K562 (cell line): Measurements from ENCODE around the gene ATG13. TPM values are rescaled to one million over a fixed set of nuclear protein-coding genes. Genes with fewer than 3 reads are reported as not detected.

Experiments
- ATAC-seq: fragments of 200-7000 bp; cut with Tn5 transposase; 3 replicates; pipeline ENCODE4 v1.9.1; 2020; ENCODE audit warnings: moderate library complexity
- BruUV-seq: library from RNA; stranded (reverse); fragments of 400-500 nt; replicated peaks from 2 replicates; lab custom pipeline; 2021; lab: Mats Ljungman, UMichigan
- CTCF ChIA-PET: fragments of 300-600 bp; formaldehyde crosslinking; extraction: SDS; loops from one replicate; lab custom pipeline; 2021; ENCODE audit warnings: low intra/inter-chr PET ratio; lab: Yijun Ruan, JAX
- POLR2A ChIA-PET: fragments of 300-600, 350-650 bp; sonication (Branson Sonifier 250); formaldehyde crosslinking; extraction: SDS; loops from one replicate; lab custom pipeline; 2021; ENCODE audit warnings: antibody characterized with exemption, inconsistent platforms; lab: Yijun Ruan, JAX
- DNase-seq, 4 experiments: peaks; one replicate each; pipeline versions ENCODE4 v3.0.0 to v3.0.0-alpha.2; 2011 to 2018; ENCODE audit warnings: low spot score in 3 of 4, mixed read lengths in 3 of 4; ENCODE audit errors: extremely low read depth in 1 of 4
- FAIRE-seq: peaks from 2 replicates; lab custom pipeline; 2011; peaks lifted over from hg19 to GRCh38; lab: Jason Lieb, UNC
- H2AFZ ChIP-seq: 2 replicates; pipeline ENCODE4 v1.6.0; 2011; ENCODE audit warnings: low read depth, low read length, control low read depth, inconsistent platforms
- H3K27ac ChIP-seq: fragments of 200-600 bp; 3 replicates; pipeline ENCODE4 v1.8.0; 2011; ENCODE audit warnings: low read depth, mild to moderate bottlenecking, control low read depth, inconsistent platforms, low read length, moderate library complexity, mixed read lengths; ENCODE audit errors: extremely low read depth
- H3K27me3 ChIP-seq, 2 experiments: fragments of 300-600 bp in 1 of 2; 2 replicates in 1 of 2; 3 replicates in 1 of 2; pipeline versions ENCODE4 v1.6.0 to v1.8.0; 2011; ENCODE audit warnings: inconsistent platforms in 2 of 2, low read length in 2 of 2, mild to moderate bottlenecking in 1 of 2, mixed read lengths in 1 of 2, moderate library complexity in 1 of 2; ENCODE audit not compliant: control insufficient read depth in 2 of 2, insufficient read depth in 2 of 2
- H3K36me3 ChIP-seq: fragments of 300-600 bp; 3 replicates; pipeline ENCODE4 v1.8.0; 2011; ENCODE audit warnings: mild to moderate bottlenecking, low read length, inconsistent platforms; ENCODE audit not compliant: control insufficient read depth, insufficient read depth
- H3K4me1 ChIP-seq, 2 experiments: fragments of 200-600 bp in 1 of 2; replicated peaks in 1 of 2; 2 replicates in 1 of 2; 3 replicates in 1 of 2; pipeline versions ENCODE4 v1.5.1 to v1.8.0; 2011; ENCODE audit warnings: inconsistent platforms in 2 of 2, low read length in 2 of 2, mild to moderate bottlenecking in 1 of 2, mixed read lengths in 1 of 2, moderate library complexity in 1 of 2; ENCODE audit not compliant: control insufficient read depth in 2 of 2, insufficient read depth in 2 of 2
- H3K4me2 ChIP-seq: 2 replicates; pipeline ENCODE4 v1.6.1; 2011; ENCODE audit warnings: low read length, control low read depth, inconsistent platforms, mixed read lengths; ENCODE audit not compliant: insufficient read depth
- H3K4me3 ChIP-seq: fragments of 200-600 bp; sonication (generic), shearing (Covaris generic); 2 replicates; pipeline ENCODE4 v1.5.1; 2016; ENCODE audit warnings: control low read depth, inconsistent platforms
- H3K79me2 ChIP-seq: fragments of 200-600 bp; 3 replicates; pipeline ENCODE4 v1.8.0; 2011; ENCODE audit warnings: low read length, inconsistent platforms; ENCODE audit not compliant: control insufficient read depth, insufficient read depth
- H3K9ac ChIP-seq, 2 experiments: 2 replicates each; pipeline versions ENCODE4 v1.6.0 to v1.6.1; 2011; ENCODE audit warnings: low read depth in 2 of 2, low read length in 2 of 2, control low read depth in 1 of 2, inconsistent platforms in 1 of 2, mild to moderate bottlenecking in 1 of 2, mixed read lengths in 1 of 2; ENCODE audit not compliant: insufficient read depth in 1 of 2
- H3K9me1 ChIP-seq: one replicate; pipeline ENCODE4 v1.6.0; 2011; ENCODE audit warnings: inconsistent platforms, mild to moderate bottlenecking, low read length, moderate library complexity; ENCODE audit not compliant: control insufficient read depth, insufficient read depth
- H3K9me3 ChIP-seq: replicated peaks from 2 replicates; pipeline ENCODE4 v1.5.1; 2011; ENCODE audit warnings: low read depth, low read length, inconsistent platforms; ENCODE audit not compliant: control insufficient read depth, insufficient read depth
- H4K20me1 ChIP-seq: replicated peaks from 2 replicates; pipeline ENCODE4 v1.6.1; 2011; ENCODE audit warnings: low read length, inconsistent platforms, mixed read lengths; ENCODE audit not compliant: control insufficient read depth, insufficient read depth
- RFX1 ChIP-seq: fragments of 450-650 bp; IDR thresholded peaks from 2 replicates; pipeline ENCODE4 v1.6.1; 2016; ENCODE audit warnings: mild to moderate bottlenecking, moderate library complexity
- UBTF ChIP-seq, 2 experiments: IDR thresholded peaks; 2 replicates each; pipeline ENCODE4 v1.6.1; 2012; ENCODE audit warnings: improper control_type of control experiment in 2 of 2, low read depth in 2 of 2, low read length in 2 of 2, borderline replicate concordance in 1 of 2
- ZNF431 ChIP-seq: sonication (generic); formaldehyde crosslinking; IDR thresholded peaks from 2 replicates; pipeline ENCODE4 v1.8.0; 2022; ENCODE audit warnings: mild to moderate bottlenecking, missing genetic modification reagents
- WGBS: fragments of 100-300 bp; shearing (Covaris generic); methylation state at CpG from one replicate; pipeline ENCODE4 v1.1.6; 2016; ENCODE audit warnings: low coverage, mixed read lengths; ENCODE audit not compliant: insufficient coverage; ENCODE audit errors: missing lambda C conversion rate; 5-methylcytosine and 5-hydroxymethylcytosine counted together
- in situ Hi-C: fragments of 300-500 bp; cut with MboI; formaldehyde crosslinking; loops from 4 replicates; pipeline ENCODE4 v1.15.0; 2018; ENCODE audit warnings: inconsistent platforms, mixed read lengths
- intact Hi-C: fragments of 100-400 bp; cut with micrococcal nuclease; formaldehyde crosslinking; loops from 2 replicates; pipeline ENCODE4 v1.14.2; 2022
- polyA plus RNA-seq, 8 experiments: library from polyadenylated mRNA; depleted of rRNA in 4 of 8; stranded (reverse) in 5 of 8; unstranded in 3 of 8; fragments of >200 nt; fragmentation: Nextera tagmentation in 2 of 8; fragmentation: Illumina TruSeq in 1 of 8; extraction: Ambion mirVana in 2 of 8; extraction: Trizol in 1 of 8; gene quantifications; 2 replicates each; pipeline versions ENCODE4 v1.2.1 to v1.2.3, GENCODE V29; 2011 to 2014; ENCODE audit warnings: inconsistent platforms in 1 of 8, missing spikeins in 1 of 8
- total RNA-seq, 7 experiments: library from RNA; depleted of rRNA in 6 of 7; stranded (reverse); fragments of >200 nt in 6 of 7; fragmentation: Illumina TruSeq in 2 of 7; extraction: Trizol in 2 of 7; gene quantifications; 2 replicates each; pipeline versions ENCODE4 v1.2.1 to v1.2.3, GENCODE V29; 2011 to 2021; ENCODE audit warnings: low replicate concordance in 1 of 7

Gene ATG13
- total and polyA plus RNA-seq, 9 of the 15 experiments (the other 6 are each of a cell fraction or from before 2014, with no cell fraction given), result 13.1 to 61.5 (median 36.5) TPM

- H3K9ac ChIP-seq, result peak overlapping the region in 1 of 2 experiments; percentile 80; a peak in 2 of 4 replicates
Observed at GRCh38 chr11:46697303-46697702, 80.0 kb downstream of the ATG13 start.

More at GRCh38 chr11:46697303-46697702, 80.0 kb downstream of the ATG13 start:
- H3K4me3 ChIP-seq, result no peak overlapping the region
- intact Hi-C loops (no loop called here), in situ Hi-C loops (no loop called here)
- no peaks in the 10 kb centered on the region for H4K20me1 ChIP-seq
- no peak overlapping the region for H3K4me2 ChIP-seq
- no peak for FAIRE-seq
- peak; percentile 71 for TF ChIP-seq RFX1
- TF ChIP-seq ZNF431 (CRISPR knock-in tag), result no peak
- TF ChIP-seq UBTF (IDR thresholded peaks at IDR 0.05; ENCODE audit: borderline replicate concordance in 1 of 2, low read depth in 2 of 2, low read length in 2 of 2), result no peak
- peaks cover 38% of the 10 kb centered on the region for H3K79me2 ChIP-seq
- no TSS peak for BruUV-seq
- no peaks in the 10 kb centered on the region for H3K27me3 ChIP-seq
- H3K4me1 ChIP-seq, result peaks cover 24 to 37% of the 10 kb centered on the region in 2 experiments
- no peak for DNase-seq
- WGBS, result 27% methylated on average over 3 of the region's 3 CpGs
- POLR2A ChIA-PET, result interaction anchor here (0.6 to 1.8 kb wide), 4 partner anchors 12 to 1024 kb away, joined by 3 to 4 read pairs (median 4); no protein-coding TSS in a partner anchor
- no peaks in the 10 kb centered on the region for H3K9me3 ChIP-seq
- H3K9me1 ChIP-seq, result no peaks in the 10 kb centered on the region
- H2AFZ ChIP-seq, result no peak overlapping the region
- no peak for ATAC-seq
- no peak overlapping the region for H3K27ac ChIP-seq
- peaks cover 34% of the 10 kb centered on the region for H3K36me3 ChIP-seq
- CTCF ChIA-PET, result no interaction called here
